ENCODE results near the gene USP12. TPM values are rescaled to one million over a fixed set of nuclear protein-coding genes. Genes with fewer than 3 reads are reported as not detected.
A peak's percentile ranks its signal among the peaks of the same experiment; 100 is the strongest.

Gene USP12
- total RNA-seq, 2 donors from 2014 or later, result 22.6 to 40.5 TPM

DNA sequence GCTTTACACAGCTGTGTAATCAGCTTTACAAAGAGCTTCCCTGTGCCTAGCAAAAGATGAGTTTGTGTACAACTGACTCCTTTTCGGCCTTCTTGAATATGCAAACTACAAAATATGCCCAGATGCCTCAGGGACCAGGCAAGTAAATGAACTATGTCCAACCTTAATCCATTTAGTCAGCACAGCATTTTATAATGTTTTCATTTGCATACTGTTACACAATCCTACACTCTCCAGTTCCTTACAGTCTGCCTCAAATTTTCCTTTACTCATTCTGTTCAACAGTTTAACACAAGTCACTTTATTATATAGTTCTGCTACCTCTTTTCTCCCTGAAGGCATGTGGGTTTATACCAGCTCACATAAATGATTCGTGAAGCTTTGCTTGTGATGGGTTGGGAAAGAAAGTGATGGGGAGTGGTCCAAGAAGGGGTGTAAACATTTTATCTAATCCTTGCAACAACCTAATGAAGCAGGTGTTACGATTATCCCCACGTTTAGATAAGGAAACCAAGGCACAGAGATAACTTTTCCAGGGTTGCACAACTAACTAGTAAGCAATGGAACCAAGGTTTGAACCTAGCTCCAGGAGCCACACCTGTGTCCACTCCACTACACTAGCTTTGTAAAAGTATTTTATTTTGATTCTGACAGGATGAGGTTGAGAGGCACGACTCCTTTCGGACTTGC is 3.3 kb upstream of the USP12 start:
- H3K27me3 ChIP-seq (replicated peaks; ENCODE audit: insufficient read depth), result no peaks in the 10 kb centered on the region
- ATAC-seq (ENCODE audit: insufficient number of reproducible peaks, low FRiP score, low read depth), result no peak
- no peak overlapping the region for H3K4me3 ChIP-seq
- no peaks in the 10 kb centered on the region for H3K36me3 ChIP-seq
- peaks cover 3 to 15% of the 10 kb centered on the region in 2 donors for H3K4me1 ChIP-seq (ENCODE audit: control insufficient read depth in 1 of 2, low read depth in 2 of 2)
- no peak for DNase-seq (ENCODE audit: low spot score)
- no peak overlapping the region for H3K27ac ChIP-seq
- H3K9me3 ChIP-seq, result no peaks in the 10 kb centered on the region
- TF ChIP-seq, protein P1, sequence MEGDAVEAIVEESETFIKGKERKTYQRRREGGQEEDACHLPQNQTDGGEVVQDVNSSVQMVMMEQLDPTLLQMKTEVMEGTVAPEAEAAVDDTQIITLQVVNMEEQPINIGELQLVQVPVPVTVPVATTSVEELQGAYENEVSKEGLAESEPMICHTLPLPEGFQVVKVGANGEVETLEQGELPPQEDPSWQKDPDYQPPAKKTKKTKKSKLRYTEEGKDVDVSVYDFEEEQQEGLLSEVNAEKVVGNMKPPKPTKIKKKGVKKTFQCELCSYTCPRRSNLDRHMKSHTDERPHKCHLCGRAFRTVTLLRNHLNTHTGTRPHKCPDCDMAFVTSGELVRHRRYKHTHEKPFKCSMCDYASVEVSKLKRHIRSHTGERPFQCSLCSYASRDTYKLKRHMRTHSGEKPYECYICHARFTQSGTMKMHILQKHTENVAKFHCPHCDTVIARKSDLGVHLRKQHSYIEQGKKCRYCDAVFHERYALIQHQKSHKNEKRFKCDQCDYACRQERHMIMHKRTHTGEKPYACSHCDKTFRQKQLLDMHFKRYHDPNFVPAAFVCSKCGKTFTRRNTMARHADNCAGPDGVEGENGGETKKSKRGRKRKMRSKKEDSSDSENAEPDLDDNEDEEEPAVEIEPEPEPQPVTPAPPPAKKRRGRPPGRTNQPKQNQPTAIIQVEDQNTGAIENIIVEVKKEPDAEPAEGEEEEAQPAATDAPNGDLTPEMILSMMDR (IDR thresholded peaks at IDR 0.05), result no peak

- DNase-seq (ENCODE audit: low spot score) (no peak), ATAC-seq (ENCODE audit: insufficient number of reproducible peaks, low FRiP score, low read depth) (peak; percentile 3)
- H3K36me3 ChIP-seq, result no peaks in the 10 kb centered on the region
- no peaks in the 10 kb centered on the region for H3K9me3 ChIP-seq
- no peaks in the 10 kb centered on the region for H3K27me3 ChIP-seq (replicated peaks; ENCODE audit: insufficient read depth)
- H3K27ac ChIP-seq, result peak overlapping the region; percentile 72 to 92
- TF ChIP-seq, protein P1 (IDR thresholded peaks at IDR 0.05), result no peak
- peak overlapping the region; percentile 91 for H3K4me3 ChIP-seq
- H3K4me1 ChIP-seq (ENCODE audit: control insufficient read depth in 1 of 2, low read depth in 2 of 2), result peaks cover 25 to 37% of the 10 kb centered on the region in 2 donors
Measured at GRCh38 chr13:27172495-27172842, 858 bp upstream of the USP12 start.

- peaks cover 28 to 37% of the 10 kb centered on the region in 2 donors for H3K4me1 ChIP-seq (ENCODE audit: control insufficient read depth in 1 of 2, low read depth in 2 of 2)
- peak; percentile 50 for DNase-seq (ENCODE audit: low spot score)
- peak; percentile 82 for ATAC-seq (ENCODE audit: insufficient number of reproducible peaks, low FRiP score, low read depth)
- TF ChIP-seq, protein P1 (IDR thresholded peaks at IDR 0.05), result no peak
- no peaks in the 10 kb centered on the region for H3K9me3 ChIP-seq
- H3K27me3 ChIP-seq (replicated peaks; ENCODE audit: insufficient read depth), result no peaks in the 10 kb centered on the region
- H3K36me3 ChIP-seq, result no peaks in the 10 kb centered on the region
- peak overlapping the region; percentile 91 for H3K4me3 ChIP-seq
- H3K27ac ChIP-seq, result peak overlapping the region; percentile 72 to 92
Measured at GRCh38 chr13:27171827-27172494, 350 bp upstream of the USP12 start.

GRCh38 chr13:27170516-27171243 is 931 bp downstream of the USP12 start:
- ATAC-seq (ENCODE audit: insufficient number of reproducible peaks, low FRiP score, low read depth), result no peak
- peaks cover 33 to 49% of the 10 kb centered on the region in 2 donors for H3K4me1 ChIP-seq (ENCODE audit: control insufficient read depth in 1 of 2, low read depth in 2 of 2)
- DNase-seq (ENCODE audit: low spot score), result no peak

More at GRCh38 chr13:27170516-27171243, 931 bp downstream of the USP12 start:
- H3K27me3 ChIP-seq (replicated peaks; ENCODE audit: insufficient read depth), result no peaks in the 10 kb centered on the region
- TF ChIP-seq, protein P1 (IDR thresholded peaks at IDR 0.05), result no peak
- peak overlapping the region; percentile 87 to 90 for H3K27ac ChIP-seq
- no peaks in the 10 kb centered on the region for H3K36me3 ChIP-seq
- H3K4me3 ChIP-seq, result peak overlapping the region; percentile 78
- H3K9me3 ChIP-seq, result no peaks in the 10 kb centered on the region
